ENCODE data around the gene TPT1.
"Not testable (repeated sequence)": the region's sequence is repeated elsewhere in the genome, so short reads cannot be mapped to it uniquely, and the experiment has no call there.

Gene TPT1

DNA sequence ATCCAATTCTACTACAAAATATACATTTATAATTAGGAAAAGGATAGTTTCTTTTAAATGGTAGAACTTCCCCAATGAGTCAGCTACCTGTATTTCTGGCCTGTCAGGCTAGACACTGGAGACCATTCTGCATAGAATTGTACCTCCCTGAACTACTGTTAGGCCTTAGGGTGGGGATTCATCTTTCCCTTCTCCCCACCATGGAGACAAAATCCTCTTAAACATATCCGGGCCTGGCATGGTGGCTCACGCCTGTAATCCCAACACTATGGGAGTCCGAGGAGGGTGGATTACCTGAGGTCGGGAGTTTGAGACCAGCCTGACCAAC lies 24.5 kb upstream of the TPT1 start:
- DNase-seq, result no peak

DNA sequence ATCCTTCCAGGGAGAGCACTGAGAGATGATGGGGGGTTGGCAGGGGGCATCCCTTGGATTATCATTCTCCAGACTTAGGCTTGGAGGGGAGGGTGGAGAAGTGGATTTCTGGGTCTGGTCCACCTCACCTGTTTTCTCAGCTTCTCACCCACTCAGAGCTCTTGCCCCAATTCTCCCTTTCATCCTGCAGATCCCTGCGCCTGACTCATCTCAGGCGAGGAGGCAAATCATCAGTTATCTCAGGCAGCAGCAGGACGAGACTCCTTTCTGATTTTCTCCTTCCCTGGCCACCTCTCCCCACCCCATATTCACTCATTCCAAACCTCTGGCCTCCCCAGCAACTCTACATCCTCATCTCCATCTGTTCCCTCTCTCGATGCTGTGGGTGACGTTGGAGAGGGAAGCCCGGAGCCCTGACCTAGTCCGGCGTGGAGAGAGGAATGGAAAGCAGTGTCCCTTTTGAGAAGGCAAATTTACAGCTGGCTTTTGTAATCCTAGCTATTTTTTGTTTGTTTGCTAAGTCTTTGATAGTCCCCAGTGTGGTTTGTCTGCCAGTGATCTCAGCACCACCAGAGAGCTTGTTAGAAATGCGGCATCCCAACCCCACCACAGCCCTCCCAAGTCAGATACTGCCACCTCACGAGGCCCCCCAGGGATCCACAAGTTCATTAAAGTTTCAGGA lies 24.0 kb upstream of the TPT1 start:
- no peak for DNase-seq

DNA sequence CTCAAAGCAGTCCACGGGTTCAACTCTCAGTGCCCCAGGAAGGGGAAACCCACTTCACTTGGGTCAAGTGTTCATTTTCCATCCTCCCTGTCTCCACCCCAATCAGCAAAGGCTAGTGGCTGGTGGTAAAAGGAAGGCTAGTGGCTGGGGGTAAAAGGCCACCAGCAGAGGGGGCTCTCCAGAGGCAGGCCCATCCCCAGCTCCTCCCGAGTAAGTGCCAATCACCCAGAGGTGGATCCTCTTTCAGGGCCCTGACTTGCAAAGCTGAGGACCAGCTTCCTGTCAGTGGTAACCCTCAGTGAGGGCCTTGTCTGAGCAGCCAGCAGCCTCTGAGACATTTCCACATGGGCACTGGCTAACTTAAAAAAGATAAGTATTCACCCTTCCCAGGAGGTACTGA lies 22.0 kb upstream of the TPT1 start:
- no peak for DNase-seq

DNA sequence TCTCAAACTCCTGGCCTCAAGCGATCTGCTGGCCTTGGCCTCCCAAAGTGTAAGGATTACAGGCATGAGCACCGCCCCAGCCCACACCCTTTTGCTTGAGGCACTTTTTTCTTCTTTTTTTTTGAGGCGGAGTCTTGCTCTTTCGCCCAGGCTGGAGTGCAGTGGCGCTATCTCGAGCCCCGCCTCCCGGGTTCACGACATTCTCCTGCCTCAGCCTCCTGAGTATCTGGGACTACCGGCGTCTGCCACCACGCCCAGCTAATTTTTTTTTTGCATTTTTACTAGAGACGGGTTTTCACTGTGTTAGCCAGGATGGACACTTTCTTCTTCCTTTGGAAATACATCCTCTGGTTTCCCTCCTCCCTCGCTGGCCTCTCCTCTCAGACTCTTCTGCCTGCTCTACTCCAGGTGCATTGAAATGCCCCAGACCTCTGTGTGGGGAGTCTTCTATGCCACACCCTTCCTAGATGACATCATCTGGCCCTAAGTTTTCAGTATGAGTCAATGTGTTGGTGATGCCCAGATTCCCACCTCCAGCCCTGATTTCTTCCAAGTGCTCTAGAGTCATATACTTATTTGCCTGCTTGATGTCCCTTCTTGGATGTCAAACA lies 20.7 kb upstream of the TPT1 start:
- no peak for DNase-seq

DNA sequence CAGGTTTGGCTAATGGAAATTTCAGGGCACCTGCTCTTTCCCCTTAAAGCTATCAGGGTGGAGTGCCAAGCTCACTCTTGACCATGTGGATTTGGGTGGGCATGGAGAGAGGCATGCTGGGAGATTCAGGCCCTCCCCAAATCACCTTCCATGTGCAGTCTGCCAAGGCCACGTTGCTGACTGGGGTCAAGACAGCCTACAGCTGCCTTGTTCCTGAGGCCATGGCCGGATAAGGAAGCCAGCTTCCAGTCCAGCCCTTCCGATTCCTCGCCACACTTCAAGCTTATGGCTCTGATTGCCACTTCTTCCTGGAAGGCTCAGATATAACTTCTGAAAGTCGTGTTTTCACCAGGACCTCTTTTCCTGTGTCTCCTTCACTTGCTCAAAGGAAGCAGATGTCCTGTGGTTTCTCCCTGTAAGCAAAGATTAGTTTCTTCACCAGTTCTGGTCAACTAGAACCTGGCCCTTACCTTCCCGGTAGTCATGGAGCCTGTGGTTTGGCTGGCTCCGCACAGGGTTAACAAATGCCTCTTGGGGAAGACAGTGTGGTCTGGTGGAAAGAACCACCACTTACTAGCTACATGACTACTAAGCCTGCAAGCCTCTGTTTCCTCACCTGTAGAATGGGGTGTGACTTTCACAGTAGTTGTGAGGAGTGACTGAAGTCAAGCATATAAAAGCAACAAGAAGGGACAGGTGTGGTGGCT lies 16.1 kb upstream of the TPT1 start:
- DNase-seq, result no peak

DNA sequence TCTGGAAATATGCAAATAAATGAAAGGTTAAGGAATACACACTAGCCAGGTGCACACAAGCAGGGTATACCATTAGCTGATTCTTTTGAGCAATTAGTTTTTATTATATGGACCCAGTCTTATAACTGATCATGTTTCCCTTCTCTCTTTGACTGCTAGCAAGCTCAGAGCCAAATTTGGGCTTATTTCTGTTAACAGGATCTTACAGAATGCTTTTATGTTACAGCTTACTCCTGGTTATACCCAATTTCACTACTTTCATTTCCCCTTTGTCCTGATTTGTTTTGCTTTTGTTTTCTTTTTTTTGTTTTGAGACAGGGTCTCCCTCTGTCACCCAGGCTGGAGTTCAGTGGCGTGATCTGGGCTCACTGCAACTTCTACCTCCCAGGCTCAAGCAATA lies 12.9 kb upstream of the TPT1 start:
- no peak for DNase-seq

DNA sequence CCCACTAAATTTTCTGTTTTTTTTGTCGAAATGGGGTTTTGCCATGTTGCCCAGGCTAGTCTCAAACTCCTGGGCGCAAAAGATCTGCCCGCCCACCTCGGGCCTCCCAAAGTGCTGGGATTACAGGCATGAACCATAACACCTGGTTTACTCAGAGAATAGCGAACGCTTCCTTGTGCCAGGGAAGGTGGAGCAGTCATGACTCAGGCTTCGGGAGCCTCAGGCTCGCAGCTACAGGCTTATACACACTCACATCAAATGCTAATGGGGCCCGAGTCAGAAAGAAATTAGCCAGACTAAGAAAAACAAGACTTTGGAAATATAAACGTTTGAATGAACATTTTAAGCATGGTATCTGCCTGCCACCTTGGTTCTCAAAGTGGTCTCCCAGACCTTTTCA lies 11.0 kb upstream of the TPT1 start:
- no peak for DNase-seq

DNA sequence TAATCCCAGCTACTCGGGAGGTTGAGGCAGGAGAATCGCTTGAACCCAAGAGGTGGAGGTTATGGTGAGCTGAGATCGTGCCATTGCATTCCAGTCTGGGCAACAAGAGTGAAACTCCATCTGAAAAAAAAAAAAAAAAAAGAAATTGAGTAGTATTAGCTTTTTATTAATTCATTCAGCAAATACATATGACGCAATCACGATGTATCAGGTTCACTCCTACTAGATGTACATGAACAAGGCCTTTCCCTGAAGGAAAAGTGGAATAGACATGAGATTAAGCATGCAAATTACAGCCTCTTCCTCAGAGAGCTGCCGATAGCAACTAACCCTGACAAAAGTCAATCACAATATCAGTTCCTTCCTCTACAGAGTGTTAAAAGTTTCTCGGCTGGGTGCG lies 9.2 kb upstream of the TPT1 start:
- no peak for DNase-seq

DNA sequence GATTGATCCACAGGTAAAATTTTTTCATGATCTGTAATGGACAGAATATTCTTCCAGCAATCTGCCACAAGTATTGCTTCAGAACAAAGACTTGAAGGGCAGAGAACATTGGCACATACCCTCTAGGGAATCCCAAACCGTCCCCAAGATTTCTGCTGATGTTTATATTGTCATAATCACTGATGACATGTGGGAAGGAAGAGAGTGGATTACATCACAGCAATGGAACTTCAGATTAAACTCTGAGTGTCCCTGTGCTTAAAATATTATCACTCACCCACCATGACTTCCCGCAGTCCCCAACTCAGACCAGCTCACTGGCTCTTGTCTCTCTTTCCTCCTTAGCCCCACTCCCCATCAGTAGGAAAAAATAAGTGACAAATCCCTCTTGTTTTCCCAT lies 8.5 kb upstream of the TPT1 start:
- DNase-seq, result no peak

DNA sequence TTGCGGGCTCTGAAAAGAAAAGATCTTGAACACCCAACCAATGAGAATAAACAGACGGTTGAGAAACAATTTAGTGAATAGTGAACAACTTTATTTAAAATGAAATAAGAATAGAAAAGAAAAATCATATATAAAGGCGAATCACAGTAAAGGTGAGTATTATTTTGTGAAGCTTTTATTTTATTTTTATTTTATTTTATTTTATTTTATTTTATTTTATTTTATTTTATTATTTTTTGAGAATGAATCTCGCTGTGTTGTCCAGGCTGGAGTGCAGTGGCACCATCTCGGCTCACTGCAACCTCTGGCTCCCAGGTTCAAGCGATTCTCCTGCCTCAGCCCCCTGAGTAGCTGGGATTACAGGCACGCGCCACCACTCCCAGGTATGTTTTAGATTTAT lies 3.1 kb upstream of the TPT1 start:
- not testable (repeated sequence) for DNase-seq

DNA sequence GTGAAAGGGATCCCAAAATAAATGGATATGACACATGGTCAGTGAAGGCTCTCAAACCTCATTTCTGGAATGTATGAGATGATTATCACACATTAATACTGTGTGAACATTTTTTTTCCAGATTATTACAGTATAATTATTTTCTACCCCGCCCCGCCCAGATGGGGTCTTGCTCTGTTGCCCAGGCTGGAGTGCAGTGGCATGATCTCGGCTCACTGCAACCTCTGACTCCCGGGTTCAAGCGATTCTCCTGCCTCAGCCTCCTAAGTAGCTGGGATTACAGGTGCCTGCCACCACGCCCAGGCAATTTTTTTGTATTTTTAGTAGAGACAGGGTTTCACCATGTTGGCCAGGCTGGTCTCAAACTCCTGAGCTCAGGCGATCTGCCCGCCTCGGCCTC lies 2.1 kb upstream of the TPT1 start:
- DNase-seq, result not testable (repeated sequence)

DNA sequence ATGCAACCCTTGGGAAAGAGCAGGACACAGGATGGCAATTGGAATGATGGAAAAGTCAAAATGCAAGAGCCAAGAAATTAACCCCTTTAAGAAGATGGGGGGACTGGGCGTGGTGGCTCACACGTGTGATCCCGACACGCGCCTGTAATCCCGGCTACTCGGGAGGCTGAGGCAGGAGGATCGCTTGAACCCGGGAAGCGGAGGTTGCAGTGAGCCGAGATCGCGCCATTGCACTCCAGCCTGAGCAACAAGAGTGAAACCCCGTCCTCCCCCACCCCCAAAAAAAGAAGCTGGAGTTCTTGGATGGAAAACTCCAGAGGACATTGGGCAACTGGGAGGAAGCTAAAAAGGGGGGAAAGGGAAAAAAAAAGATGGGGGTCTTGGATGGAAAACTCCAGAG lies 1.7 kb upstream of the TPT1 start:
- not testable (repeated sequence) for DNase-seq

DNA sequence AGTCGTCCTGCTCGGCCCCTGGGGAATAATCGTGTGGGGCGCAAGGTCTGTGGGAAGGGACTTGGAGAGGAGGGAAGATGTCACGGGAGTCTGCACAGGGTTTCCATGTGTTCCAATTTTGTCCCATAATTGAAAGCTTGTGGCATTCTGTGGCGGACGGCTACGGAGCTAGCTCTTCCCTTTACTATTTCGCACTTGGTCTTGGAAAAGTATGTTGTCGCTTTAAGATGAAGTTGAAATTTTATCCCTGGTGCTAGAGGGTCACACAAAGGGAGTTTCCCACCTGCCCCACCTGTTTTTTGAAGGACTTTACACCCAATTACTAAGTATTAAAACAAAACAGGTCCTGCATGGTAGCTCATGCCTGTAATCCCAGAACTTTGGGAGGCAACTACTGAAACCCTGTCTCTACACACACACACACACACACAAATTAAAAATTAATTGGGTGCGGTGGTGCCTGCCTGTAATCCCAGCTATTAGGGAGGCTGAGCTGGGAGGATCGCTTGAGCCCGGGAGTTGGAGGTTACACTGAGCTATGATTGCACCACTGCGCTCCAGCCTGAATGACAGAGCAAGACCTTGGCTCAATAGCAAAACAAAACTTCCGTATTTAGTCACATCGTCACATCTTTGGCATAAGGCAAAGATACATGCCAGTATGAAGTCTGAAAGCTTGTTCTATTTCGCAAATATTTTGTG lies 967 bp upstream of the TPT1 start:
- no peak for DNase-seq

DNA sequence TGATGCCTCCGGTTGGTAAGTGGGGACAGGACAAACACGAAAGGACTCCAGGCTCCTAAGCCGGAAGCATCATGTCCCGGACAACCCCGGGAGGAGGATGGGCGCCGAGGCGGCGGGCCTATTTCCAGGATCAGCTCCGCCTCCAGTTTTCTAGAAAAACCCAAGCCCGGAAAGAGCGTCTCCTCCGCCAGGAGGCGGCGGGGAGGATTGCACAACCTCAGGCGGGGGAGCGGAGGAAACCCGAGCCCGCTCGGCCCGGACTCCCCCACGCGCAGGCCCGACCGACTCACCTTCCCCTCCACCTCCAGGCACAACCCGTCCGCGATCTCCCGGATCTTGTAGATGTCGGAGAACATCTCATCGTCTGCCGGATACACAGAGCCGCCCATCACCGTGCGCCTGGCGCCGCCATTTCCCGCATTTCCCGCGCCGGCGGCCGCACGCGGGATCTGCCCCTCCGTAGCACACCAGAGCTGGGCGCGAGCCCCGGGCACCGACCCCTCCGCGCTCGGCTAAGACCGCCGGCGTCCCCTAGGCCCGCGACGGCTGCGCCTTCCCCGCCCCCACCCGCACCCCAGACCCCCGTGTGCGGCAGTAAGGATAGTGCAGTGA lies 455 bp downstream of the TPT1 start:
- peak; percentile 61 for DNase-seq

DNA sequence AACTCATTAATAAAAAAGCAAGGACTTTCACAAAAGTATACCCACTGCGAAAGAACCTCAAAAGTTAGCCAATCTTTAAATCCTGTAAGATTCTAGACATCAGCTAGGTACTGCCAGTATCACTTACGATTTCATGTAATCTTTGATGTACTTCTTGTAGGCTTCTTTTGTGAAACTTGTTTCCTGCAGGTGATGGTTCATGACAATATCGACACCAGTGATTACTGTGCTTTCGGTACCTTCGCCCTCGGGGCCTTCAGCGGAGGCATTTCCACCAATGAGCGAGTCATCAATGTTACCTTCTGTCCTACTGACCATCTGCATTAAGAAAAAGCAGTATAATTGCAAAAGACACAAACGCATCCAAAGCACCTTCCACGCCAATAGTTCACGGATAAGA lies 1.1 kb downstream of the TPT1 start:
- DNase-seq, result no peak

DNA sequence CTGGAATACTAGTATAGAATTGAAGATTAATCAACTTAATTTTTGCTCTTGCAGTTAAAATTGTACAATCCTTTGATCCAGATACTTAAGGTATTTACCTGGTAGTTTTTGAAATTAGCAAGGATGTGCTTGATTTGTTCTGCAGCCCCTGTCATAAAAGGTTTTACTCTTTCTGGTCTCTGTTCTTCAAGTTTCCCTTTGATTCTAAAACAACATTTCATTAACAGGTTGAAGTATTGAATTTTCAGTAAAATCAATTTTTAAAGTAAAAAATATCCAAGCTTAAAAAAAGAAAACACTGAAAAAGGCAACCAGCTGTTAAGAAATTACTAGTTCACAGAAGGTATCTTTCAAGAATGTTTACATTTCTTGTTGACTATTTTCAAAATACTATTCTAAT lies 1.6 kb downstream of the TPT1 start:
- no peak for DNase-seq

DNA sequence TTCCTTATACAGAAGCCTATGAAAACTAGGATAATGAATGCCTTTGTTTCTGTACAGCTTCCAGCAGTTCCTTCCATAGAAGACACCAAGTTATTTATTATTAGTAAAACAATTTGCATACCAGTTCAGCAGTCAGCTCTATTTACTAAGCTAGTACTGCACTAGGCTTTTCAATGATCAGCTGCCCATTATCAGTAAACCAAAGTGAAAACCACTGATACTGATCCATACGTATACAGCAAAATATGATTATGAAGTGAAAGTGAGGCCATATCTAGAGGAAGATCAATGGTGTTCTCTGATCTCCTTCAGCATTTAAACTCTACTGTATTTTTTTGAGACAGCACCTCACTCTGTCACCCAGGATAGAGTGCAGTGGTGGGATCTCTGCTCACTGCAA lies 3.2 kb downstream of the TPT1 start:
- no peak for DNase-seq

DNA sequence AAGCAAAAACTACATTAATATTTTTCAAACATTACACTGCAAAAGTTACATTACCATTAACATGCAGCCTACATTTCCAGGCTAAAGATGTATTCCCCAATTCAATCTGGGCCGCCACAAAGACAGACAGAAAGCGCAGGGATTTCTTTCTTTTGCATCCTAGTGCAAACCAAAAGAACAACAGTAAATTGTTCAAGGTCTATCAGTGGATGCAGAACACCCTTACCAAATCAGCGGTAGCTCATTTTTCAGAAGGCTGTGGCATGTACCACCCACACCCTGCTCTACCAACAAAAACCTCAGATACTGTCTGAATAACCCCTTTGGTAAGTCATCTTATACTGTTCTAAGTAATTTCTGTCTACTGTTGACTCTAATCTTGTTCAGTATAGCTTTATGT lies 3.6 kb downstream of the TPT1 start:
- no peak for DNase-seq

DNA sequence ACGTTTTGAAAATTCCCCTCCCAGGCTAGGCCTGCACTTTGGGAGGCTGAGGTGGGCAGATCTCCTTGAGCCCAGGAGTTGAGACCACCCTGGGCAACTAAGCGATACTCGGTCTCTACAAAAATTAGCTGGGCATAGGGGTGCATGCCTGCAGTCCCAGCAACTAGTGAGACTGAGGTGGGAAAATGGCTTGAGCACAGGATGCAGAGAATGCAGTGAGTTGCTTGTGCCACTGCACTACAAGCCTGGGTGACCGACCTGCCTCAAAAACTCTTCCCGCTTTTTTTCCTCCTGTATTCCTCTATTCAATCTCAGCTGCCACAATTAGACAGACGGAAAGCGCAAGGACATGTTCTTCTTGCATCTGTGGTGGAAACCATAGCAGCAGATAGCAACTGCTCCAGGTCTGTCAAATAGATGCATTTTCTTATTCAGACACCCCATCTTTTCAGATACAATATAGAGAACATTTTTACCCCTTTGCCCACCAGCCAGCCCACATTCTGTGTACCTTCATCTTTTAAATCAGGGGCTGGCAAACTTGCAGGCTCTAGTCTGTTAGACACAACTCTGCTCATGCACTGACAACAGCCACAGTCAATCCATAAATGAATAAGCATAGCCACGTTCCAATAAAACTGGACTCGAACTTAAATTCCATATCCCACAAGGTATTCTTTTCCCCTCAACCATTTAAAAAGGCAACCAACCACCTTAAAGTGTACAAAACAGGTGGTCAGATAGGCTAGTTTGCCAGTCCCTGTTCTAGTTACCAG lies 4.8 kb downstream of the TPT1 start:
- DNase-seq, result no peak

DNA sequence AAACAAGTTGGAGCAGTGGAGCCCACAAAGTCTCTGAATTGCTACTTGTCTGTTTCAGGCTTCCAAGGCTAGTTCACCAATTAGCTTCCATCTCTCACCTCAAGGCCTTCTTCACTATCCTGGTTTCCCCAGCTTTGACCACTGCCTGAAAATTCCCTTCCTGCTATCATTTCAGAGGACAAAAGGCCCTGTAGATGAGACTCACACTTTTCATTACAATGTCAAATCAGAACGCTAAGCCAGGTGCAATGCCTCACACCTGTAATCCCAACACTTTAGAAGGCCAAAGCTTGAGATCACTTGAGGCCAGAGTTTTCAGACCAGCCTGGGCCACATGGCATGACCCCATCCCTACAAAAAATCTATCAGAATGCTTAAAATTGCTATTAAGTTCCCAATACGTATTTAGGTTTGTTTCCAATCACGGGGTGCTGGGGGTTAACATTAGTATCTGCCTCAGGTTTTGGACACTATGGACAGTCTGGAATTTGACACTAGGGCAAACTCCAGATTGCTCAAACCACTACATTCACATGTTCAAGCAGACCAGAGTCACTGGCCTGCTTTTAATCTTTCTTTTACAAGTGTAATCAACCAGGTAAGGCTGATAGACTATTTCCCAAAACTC lies 5.5 kb downstream of the TPT1 start:
- DNase-seq, result no peak

DNA sequence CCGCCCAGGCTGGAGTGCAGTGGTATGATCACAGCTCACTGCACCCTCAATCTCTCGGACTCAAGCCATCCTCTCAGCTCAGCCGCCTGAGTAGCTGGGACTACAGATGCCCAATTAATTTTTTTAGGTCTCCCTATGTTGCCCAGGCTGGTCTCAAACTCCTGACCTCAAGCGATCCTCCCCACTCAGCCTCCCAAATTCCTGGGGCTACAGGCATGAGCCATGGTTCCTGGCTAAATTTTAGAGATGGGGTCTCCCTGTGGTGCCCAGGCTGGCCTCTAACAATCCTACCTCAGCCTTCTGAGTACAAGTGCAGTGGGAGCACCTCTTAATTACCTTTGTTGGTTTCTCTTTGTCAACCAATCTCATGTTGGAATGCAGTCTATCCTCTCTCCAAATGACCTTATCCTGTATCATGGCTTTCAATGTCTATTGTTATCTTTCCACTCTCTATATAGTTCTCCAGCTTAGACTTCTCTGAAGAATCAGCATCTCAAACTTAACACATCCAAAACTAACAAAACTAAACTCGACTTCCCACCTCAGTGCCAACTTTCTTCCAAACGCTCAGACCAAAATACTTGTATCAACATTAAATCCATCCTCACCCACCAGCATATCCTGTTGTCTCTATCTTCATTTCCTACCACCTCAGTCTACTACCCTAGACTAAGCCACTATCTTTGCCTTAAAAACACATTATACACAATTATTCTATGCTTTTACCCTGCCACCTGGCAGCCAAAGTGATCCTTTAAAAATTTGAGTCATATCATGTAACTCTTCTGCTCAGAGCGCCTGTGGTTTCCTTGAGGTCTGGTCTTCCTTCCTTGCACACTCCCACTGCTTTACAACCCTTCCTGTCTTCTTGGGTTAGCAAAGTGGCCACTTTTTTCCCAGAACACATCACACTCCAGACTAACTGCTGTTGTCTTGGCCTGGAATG lies 6.7 kb downstream of the TPT1 start:
- no peak for DNase-seq

All from activated gamma-delta T cell (primary cell).